Measurements from ENCODE around the gene ALDH18A1. TPM values are rescaled to one million over a fixed set of nuclear protein-coding genes. Genes with fewer than 3 reads are reported as not detected.
A peak's percentile ranks its signal among the peaks of the same experiment; 100 is the strongest.

ALDH18A1 gene
- total RNA-seq, 2 donors from 2014 or later: 153 to 235 TPM

GRCh38 chr10:95602382-95602781, 54.1 kb downstream of the ALDH18A1 start:
- DNase-seq: no peak
- intact Hi-C loops (cut with DNase I): no loop called here
- TF ChIP-seq CTCF (IDR thresholded peaks at IDR 0.05): no peak
- no peaks in the 10 kb centered on the region for H3K36me3 ChIP-seq
- H3K4me1 ChIP-seq: no peaks in the 10 kb centered on the region
- H3K4me3 ChIP-seq: no peak overlapping the region
- no peak overlapping the region for H3K27ac ChIP-seq
- no peaks in the 10 kb centered on the region for H3K9me3 ChIP-seq
- H3K9ac ChIP-seq (ENCODE audit: low read depth in 2 of 2, low read length in 2 of 2): no peak overlapping the region
- no peaks in the 10 kb centered on the region for H3K27me3 ChIP-seq

DNA sequence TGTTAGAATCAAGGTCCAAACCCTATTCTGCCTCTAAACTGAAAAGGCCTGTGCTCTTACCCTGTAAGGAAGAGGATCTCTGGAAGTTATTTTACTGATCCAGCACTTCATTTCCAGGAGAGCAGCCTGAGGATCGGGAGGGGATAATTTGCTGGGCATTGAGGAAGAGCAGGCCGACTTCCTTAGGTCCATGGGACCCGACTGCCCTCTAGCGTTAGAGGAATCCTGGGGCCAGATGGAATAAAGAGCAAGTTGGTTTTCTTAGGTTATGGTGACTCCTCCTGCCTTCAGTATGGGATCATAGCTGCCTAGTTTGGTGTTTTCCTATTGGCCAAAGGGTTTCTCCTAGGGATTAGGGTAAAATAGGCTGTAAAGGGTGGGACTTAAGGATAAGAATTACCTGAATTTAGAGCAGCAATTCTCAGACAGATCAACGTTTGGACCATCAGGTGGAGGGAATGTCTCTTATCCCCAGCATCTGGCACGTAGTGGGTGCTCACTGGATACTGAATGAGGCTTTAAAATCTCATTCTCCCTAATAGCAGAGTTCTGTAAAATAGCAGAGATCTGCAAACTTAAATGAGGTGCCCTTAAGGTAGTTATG, 55.3 kb downstream of the ALDH18A1 start:
- Histone ChIP-seq H3K4me1 (no peaks in the 10 kb centered on the region), H3K9ac (ENCODE audit: low read depth in 2 of 2, low read length in 2 of 2) (no peak overlapping the region), H3K4me3 (no peak overlapping the region), H3K36me3 (no peaks in the 10 kb centered on the region), H3K27me3 (no peaks in the 10 kb centered on the region), H3K9me3 (no peaks in the 10 kb centered on the region), H3K27ac (no peak overlapping the region)
- DNase-seq: peak; percentile 90
- intact Hi-C loops (cut with DNase I): loop anchor here (2.0 kb wide), 2 partner anchors 170 to 226 kb away; no protein-coding TSS in a partner anchor
- TF ChIP-seq CTCF (IDR thresholded peaks at IDR 0.05): peak; percentile 89

- Histone ChIP-seq H3K4me1 (no peaks in the 10 kb centered on the region), H3K4me3 (no peak overlapping the region), H3K27ac (no peak overlapping the region), H3K27me3 (no peaks in the 10 kb centered on the region), H3K9me3 (no peaks in the 10 kb centered on the region), H3K9ac (ENCODE audit: low read depth in 2 of 2, low read length in 2 of 2) (no peak overlapping the region), H3K36me3 (no peaks in the 10 kb centered on the region)
- intact Hi-C loops (cut with DNase I): loop anchor here (2.0 kb wide), 2 partner anchors 169 to 225 kb away; no protein-coding TSS in a partner anchor
- DNase-seq: no peak
- no peak for TF ChIP-seq CTCF (IDR thresholded peaks at IDR 0.05)
Observed at GRCh38 chr10:95600158-95600557, 56.4 kb downstream of the ALDH18A1 start.

DNA sequence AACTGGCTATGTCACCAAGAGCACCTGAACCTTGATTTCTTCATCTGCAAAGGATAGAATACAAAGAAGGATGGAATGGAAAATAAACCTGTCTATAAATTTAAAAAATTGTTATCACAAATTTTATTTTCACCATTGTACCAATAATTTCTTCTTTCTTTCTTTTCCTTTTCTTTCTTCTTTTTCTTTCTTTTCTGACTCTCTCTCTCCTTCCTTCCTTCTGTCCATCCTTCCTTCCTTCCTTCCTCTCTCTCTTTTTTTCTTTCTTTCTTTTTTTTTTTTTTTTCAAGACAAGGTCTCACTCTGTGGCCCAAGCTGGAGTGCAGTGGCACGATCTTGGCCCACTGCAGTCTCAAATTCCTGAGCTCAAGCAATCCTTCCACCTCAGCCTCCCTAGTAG, 58.7 kb downstream of the ALDH18A1 start:
- Histone ChIP-seq H3K4me3 (no peak overlapping the region), H3K27ac (no peak overlapping the region), H3K36me3 (no peaks in the 10 kb centered on the region), H3K27me3 (no peaks in the 10 kb centered on the region), H3K4me1 (no peaks in the 10 kb centered on the region), H3K9me3 (no peaks in the 10 kb centered on the region), H3K9ac (ENCODE audit: low read depth in 2 of 2, low read length in 2 of 2) (no peak overlapping the region)
- DNase-seq: no peak
- no peak for TF ChIP-seq CTCF (IDR thresholded peaks at IDR 0.05)
- intact Hi-C loops (cut with DNase I): no loop called here

GRCh38 chr10:95588025-95588424, 68.5 kb downstream of the ALDH18A1 start:
- intact Hi-C loops (cut with DNase I): no loop called here
- H3K27me3 ChIP-seq: no peaks in the 10 kb centered on the region
- no peaks in the 10 kb centered on the region for H3K9me3 ChIP-seq
- no peak for TF ChIP-seq CTCF (IDR thresholded peaks at IDR 0.05)
- H3K9ac ChIP-seq (ENCODE audit: low read depth in 2 of 2, low read length in 2 of 2): no peak overlapping the region
- no peaks in the 10 kb centered on the region for H3K36me3 ChIP-seq
- no peaks in the 10 kb centered on the region for H3K4me1 ChIP-seq
- H3K4me3 ChIP-seq: no peak overlapping the region
- DNase-seq: peak; percentile 42
- H3K27ac ChIP-seq: no peak overlapping the region
